Raji (cell line): Measurements from ENCODE around the gene MORC4.

Experiments used
- POLR2A ChIP-seq: IDR thresholded peaks from 2 replicates; pipeline ENCODE4 v1.6.1; 2011; ENCODE audit warnings: low read depth, low read length, control low read depth; ENCODE audit not compliant: insufficient read depth

Gene MORC4

GRCh38 chrX:106933538-106933961 lies 66.5 kb downstream of the MORC4 start:
- no peak for TF ChIP-seq POLR2A

DNA sequence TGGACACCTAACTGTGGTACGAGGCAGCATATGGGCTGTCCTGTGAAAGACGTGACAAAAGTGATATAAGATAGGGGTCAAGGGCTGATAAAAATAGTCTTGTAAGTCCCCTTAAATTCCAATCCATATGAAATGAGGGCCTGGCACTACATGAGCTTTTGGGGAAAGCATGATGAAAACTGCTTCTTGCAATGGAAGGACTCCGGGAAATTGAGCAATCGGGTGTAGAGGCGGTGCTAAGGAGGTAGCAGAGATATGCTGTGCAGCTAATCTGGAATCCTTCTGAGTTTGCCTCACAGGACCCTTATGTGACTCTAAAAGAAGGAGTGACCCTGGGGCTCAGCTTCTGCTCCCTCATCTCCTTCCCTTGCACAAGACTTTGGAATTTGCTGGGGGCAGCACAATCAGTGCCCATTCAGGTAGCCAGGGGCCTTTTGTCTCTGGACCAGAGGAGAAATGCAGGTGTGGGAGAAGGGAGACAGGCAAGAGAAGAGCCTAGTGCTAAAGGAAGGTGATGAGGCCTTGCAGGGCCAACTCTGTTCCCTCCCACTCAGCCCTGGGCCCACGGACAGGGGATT lies 67.0 kb downstream of the MORC4 start:
- no peak for TF ChIP-seq POLR2A

DNA sequence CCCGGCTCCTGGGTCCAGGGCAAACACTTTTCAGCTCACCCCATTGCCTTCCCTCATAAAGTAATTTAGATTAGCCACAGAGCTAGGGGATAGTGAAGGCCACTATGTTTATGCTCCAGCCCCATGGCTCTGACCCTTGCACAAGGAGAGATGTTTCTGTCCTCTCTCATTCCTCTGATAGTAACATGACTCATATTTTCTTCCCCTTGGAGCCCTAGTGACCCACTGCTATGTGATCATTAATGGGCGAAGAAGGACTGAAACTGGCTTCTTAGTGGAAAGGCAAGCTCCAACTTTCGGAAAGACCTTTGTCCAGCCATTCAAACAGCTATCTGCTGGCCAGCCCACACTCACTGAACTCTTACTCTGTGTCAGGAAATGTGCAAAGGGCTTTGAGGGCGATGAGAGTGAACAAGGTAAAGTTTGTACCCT lies 67.5 kb downstream of the MORC4 start:
- TF ChIP-seq POLR2A, result no peak

DNA sequence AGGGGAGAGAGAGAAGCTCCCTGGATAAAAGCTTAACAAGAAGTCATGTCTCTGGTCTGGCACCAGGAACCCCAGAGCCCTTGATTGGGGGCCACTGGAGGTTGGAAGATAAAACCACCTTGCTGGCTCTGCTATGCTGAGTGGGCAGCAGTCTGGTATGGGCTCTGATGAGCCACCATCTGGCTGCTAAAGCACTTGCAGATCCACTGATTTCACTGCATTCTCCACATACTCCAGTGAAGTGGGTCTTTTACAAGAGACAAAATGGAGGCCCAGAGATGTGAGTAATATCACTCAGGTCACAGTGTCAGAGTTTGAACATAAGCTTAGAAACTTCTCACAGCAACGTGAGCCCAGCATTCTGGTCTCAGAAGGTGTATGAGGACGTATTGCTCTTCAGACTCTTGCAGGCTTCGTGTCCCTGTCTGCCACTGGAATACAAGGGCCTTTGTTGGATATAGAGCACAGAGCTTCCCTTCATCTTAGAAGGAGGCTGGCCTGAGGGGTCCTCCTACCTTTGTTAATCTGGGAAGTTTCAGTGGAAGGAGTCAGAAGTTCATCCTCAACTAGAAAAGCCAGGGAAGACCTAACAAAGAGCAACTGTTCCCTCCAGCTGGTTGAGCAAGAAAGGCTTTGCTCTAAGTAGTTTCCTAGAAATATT lies 68.1 kb downstream of the MORC4 start:
- no peak for TF ChIP-seq POLR2A

- TF ChIP-seq POLR2A, result no peak
Measured at GRCh38 chrX:106928227-106928626, 71.8 kb downstream of the MORC4 start.

GRCh38 chrX:106927700-106928099 lies 72.3 kb downstream of the MORC4 start:
- no peak for TF ChIP-seq POLR2A

- TF ChIP-seq POLR2A, result no peak
Measured at GRCh38 chrX:106927023-106927422, 73.0 kb downstream of the MORC4 start.

DNA sequence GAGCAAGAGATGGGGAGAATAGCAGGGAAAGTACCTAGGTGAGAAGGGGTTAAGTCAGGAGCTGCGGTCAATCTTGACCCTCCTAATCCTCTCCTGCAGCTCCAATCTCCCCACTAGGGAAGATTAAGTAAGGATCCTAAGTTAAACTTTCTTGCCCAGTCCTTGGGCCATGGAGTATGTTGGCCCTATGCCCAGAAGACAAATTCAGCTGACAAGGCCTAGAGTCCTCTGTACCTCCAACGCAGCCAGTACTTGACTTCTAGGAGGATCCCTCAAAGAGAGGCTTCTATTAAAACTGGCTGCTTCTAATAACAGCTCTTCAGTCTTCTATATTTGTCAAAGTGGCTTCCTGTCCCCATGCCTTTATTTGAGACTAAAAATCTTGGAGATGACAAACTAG lies 78.4 kb downstream of the MORC4 start:
- TF ChIP-seq POLR2A, result no peak

- TF ChIP-seq POLR2A, result no peak
Measured at GRCh38 chrX:106919932-106920452, 80.0 kb downstream of the MORC4 start, which contains the start of gene CLDN2. Gene CLDN2, plus strand, starts transcription at chrX:106920402. Its CDS starts 7,827 bp downstream, at chrX:106928229.

DNA sequence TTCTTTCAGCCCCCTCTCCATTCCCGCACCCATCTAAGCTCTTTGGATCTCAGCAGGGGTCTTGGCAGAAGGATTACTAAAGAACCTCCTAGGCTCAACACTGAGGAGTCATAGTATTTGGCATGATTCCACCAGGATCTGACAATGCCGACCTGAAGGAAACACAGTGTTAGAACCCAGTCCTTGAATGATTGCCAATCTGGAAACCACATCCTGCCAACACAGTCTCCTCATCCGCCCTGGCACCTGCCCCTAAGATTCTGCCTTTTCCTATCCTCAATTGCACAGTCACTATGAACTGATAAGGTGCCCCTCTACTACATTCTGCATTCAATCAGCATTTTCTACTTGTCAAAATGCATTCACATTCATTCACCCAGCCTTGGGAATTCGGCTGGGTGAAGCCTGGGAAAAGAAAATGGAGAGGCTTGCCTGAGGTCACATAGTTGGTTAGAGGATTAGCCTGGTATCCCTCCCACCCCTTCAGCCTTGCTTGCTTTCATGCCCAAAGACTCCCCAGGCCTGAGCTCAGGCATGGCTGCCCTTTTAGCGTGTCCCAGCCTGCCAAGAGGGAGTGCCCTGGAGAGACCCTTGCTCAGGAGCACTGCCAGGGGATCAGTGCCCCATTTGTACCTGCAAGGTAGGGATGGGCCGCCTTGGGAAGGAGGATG lies 82.0 kb downstream of the MORC4 start:
- no peak for TF ChIP-seq POLR2A

GRCh38 chrX:106912864-106913263 lies 87.1 kb downstream of the MORC4 start:
- no peak for TF ChIP-seq POLR2A

- TF ChIP-seq POLR2A, result no peak
Measured at GRCh38 chrX:106906361-106906760, 93.7 kb downstream of the MORC4 start.

DNA sequence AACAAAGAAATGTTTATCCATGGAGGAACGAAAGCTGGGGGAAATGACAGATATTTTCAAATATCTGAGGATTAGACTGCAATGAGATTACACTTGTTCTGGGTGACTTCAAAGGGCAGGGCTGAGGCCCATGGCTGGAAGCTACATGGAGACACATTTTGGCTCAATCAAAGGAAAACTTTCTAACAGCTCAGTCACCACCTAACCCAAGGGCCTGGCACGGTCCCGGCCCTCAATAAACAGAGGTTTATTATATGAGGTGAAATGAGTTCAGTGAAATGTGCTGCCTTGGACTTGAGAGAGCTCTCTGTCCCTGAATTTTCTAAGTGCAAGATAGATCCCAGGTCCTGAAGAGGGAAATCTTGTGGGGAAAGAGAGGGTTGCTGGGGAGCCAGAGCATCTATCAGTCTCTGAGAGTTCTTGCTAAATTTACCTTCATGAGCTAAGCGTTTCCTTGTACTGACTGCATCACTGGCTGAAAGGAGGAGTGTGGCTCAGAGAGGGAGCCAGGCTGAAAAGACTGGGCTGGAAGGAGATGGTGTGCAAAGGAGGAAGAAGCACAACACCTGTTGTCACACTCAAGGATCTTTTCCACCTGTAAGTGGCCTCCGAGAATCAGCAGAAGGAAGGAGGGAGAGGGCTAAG lies 94.8 kb downstream of the MORC4 start:
- TF ChIP-seq POLR2A, result no peak

- TF ChIP-seq POLR2A, result no peak
Measured at GRCh38 chrX:106903856-106904528, 96.0 kb downstream of the MORC4 start.

GRCh38 chrX:106903291-106903824 lies 96.7 kb downstream of the MORC4 start, which contains the start of gene RIPPLY1:
Gene RIPPLY1, minus strand, starts transcription at chrX:106903341. Its CDS starts 54 bp downstream, at chrX:106903287.
- no peak for TF ChIP-seq POLR2A
